HL-60/S4 treated with phorbol 12-myristate 13-acetate at 8.2 ng/mL for 4 days and 3 days (cell line): ENCODE data around the gene OR10T2.
"Not testable (repeated sequence)": the region's sequence is repeated elsewhere in the genome, so short reads cannot be mapped to it uniquely, and the experiment has no call there.

Experiments used
- in situ Hi-C: fragments of 300-500 bp; cut with MboI; formaldehyde crosslinking; loops from 2 replicates; pipeline ENCODE4 v1.15.0; 2022; ENCODE audit warnings: low sequenced_read_pairs

OR10T2 gene

GRCh38 chr1:158356616-158357015 is 42.6 kb downstream of the OR10T2 start:
- in situ Hi-C loops: no loop called here

DNA sequence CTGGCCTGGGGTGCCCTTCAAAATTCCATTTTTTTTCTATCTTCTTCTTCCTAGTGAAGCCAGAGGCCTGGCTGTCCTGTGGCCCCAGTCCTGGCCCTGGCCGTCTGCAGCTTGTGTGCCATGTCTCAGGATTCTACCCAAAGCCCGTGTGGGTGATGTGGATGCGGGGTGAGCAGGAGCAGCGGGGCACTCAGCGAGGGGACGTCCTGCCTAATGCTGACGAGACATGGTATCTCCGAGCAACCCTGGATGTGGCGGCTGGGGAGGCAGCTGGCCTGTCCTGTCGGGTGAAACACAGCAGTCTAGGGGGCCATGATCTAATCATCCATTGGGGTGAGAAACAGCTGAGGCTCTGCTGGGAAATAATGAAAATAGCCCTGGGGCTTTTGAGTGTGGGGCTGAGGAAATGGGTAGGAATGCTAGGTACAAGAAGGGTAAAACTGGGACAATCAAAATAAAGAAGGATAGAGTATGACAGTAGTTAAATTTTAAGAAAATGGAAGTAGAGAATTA is 43.4 kb downstream of the OR10T2 start:
- in situ Hi-C loops: no loop called here

GRCh38 chr1:158354255-158354654 is 45.0 kb downstream of the OR10T2 start:
- in situ Hi-C loops: no loop called here

- in situ Hi-C loops: no loop called here
Measured at GRCh38 chr1:158353303-158354075, 45.8 kb downstream of the OR10T2 start, which contains the start of gene CD1E. TSS of gene CD1E (plus strand) at chr1:158353894. CDS start at chr1:158353989, 95 bp downstream.

DNA sequence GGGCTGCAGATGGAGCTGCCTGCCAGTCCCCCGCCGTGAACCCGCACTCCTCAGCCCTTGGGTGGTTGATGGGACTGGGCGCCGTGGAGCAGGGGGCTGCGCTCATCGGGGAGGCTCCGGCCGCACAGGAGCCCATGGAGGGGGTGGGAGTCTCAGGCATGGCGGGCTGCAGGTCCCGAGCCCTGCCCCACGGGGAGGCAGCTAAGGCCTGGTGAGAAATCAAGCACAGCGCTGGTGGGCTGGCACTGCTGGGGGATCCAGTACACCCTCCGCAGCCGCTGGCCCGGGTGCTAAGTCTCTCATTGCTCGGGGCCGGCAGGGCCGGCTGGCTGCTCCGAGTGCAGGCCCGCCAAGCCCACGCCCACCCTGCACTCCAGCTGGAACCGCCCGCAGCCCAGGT is 50.3 kb downstream of the OR10T2 start:
- in situ Hi-C loops: not testable (repeated sequence)
